AG10803 (cell line): ENCODE data around the gene DDX20.

Experiments
- DNase-seq: peaks from one replicate; pipeline ENCODE4 v3.0.0; 2010; ENCODE audit warnings: low read depth
- H3K4me3 ChIP-seq: 2 replicates; pipeline ENCODE4 v1.5.1; 2011; ENCODE audit warnings: mild to moderate bottlenecking, low read length, control low read depth
- TF ChIP-seq, protein P1 (sequence below): conservative IDR thresholded peaks from 2 replicates; pipeline ENCODE4 v1.5.1; 2011; ENCODE audit warnings: mild to moderate bottlenecking, low read length, control low read depth, inconsistent platforms

DDX20 gene

GRCh38 chr1:111812306-111812705, 56.6 kb downstream of the DDX20 start:
- H3K4me3 ChIP-seq: no peak overlapping the region
- TF ChIP-seq, protein P1, sequence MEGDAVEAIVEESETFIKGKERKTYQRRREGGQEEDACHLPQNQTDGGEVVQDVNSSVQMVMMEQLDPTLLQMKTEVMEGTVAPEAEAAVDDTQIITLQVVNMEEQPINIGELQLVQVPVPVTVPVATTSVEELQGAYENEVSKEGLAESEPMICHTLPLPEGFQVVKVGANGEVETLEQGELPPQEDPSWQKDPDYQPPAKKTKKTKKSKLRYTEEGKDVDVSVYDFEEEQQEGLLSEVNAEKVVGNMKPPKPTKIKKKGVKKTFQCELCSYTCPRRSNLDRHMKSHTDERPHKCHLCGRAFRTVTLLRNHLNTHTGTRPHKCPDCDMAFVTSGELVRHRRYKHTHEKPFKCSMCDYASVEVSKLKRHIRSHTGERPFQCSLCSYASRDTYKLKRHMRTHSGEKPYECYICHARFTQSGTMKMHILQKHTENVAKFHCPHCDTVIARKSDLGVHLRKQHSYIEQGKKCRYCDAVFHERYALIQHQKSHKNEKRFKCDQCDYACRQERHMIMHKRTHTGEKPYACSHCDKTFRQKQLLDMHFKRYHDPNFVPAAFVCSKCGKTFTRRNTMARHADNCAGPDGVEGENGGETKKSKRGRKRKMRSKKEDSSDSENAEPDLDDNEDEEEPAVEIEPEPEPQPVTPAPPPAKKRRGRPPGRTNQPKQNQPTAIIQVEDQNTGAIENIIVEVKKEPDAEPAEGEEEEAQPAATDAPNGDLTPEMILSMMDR: no peak
- no peak for DNase-seq

GRCh38 chr1:111813440-111814304, 58.0 kb downstream of the DDX20 start:
- H3K4me3 ChIP-seq: no peak overlapping the region
- DNase-seq: no peak
- TF ChIP-seq, protein P1: peak; percentile 34

- H3K4me3 ChIP-seq: no peak overlapping the region
- DNase-seq: no peak
- TF ChIP-seq, protein P1: no peak
These were observed 58.6 kb downstream of the DDX20 start for GRCh38 chr1:111814305-111814628.

DNA sequence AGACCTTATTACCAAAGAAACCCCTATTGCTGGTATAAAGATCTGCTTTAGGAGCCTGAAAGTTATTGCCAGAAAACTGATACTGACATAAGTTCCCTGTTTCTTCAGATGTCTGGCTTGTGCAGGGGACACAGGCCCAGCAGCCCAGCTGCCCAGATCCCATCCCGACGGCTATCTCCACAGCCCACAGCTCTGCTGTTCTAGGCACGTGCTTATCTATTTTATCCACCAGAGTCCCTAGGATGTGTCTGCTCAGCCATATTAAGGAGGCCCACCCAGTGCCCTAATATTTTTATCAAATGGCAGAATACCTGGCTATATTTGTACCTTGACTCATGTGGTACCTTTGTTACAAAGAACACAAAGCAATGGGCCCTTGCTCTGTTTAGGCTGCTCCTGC, 58.9 kb downstream of the DDX20 start:
- TF ChIP-seq, protein P1: no peak
- DNase-seq: no peak
- H3K4me3 ChIP-seq: no peak overlapping the region
